HG02571 (cell line): ENCODE measurements around the gene STK35.
A peak's percentile ranks its signal among the peaks of the same experiment; 100 is the strongest.

Source experiments
- ATAC-seq: cut with Tn5 transposase; IDR thresholded peaks from one replicate; pipeline ENCODE4 v1.9.1; 2021; ENCODE audit warnings: mild to moderate bottlenecking, moderate library complexity; ENCODE audit not compliant: unreplicated experiment

Gene STK35

DNA sequence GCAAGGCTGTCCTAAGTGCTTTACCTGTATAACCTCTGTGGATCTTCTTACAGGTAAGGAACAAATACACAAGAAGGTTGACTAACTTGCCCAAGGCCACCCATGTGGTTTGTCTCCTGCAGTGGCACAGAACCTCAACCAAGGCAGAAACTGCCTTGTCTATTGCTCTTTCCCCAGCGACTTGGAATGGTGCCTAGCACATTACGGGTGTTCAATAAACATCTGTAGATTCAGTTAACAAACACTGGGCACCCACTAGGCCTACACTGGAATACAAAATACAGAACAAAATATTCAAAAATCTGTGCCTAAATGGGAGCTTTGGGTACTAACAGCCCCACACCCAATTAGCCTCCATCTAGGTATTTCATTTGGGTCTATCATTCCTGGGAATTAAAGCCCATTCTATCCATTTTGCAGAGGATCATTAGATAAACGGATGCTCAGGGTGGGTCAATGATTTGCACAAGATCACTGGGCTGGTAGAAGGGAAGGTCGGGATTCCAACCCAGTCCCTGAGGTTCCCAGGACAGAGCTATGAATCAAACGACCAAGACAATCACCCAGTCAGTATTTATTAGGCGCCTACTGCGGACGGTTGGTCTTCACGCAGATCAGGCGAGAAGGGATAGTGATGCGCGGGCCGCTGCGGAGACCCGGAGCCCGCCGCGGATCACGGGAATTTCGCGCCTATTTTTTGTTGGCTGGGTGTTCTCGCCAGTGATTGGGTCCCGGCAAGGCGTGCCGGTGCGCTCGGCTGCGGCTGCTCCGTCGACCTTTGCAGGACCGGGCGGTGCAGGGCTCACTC is at the start of gene STK35:
Gene STK35, plus strand, starts transcription at position 771 of the 808 bp plus-strand sequence. CDS start 55 bp downstream, outside the sequence.
- ATAC-seq = peak; percentile 48

DNA sequence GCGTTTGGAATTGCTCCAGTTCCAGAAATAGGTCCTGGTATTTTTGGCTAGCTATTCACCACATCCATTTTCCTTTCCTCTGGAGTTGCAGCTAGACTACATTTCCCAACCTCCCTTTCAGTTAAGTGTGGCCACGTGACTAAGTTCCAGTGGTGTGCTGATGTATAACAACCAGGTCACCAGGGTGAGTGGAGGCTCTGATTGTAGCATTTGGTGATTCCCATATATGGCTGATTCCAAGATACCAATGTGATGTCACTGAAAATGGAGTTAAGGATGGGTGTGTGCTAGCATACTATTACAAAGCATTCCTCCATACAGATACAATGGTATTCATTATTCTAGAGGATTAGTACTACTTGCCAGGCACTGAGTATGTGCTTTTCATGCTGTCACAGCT is 49.7 kb upstream of the STK35 start:
- no peak for ATAC-seq

DNA sequence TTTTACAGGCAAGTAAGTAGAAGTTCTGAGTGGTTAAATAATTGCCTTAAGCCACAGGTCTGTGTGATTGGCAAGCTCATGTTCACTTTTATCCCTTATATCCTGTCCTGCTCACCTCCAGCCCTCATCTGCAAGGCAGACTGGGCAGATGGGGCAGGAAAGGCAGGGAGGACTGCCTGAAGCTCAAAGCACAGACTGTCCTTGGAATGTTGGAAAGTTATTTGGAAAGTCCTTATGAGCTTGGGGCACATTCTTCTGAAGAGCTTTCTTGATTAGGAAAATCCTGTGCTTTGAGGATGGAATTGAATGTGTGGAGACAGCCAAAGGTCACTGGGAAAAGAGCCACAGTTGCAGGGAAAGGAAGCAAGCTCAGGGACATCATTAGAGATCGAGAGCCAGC is 48.9 kb upstream of the STK35 start:
- no peak for ATAC-seq

DNA sequence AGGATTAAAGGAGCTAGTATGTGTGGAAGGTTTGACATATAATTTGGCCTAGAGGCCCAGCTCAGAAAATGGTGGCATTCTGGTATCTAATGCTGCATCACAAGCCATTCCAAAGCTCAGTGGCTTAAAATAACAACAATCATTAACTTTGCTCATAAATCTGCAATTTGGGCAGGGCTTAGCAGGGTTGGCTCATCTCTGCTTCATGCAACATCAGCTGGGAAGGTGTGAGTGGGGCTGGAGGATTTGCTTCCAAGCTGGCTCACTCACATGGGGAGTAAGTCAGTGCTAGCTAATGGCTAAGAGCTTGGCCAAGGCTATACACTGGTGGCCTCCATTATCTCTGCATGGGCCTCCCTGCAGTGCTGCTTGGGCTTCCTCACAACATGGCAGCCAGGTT is 48.0 kb upstream of the STK35 start:
- ATAC-seq = no peak

DNA sequence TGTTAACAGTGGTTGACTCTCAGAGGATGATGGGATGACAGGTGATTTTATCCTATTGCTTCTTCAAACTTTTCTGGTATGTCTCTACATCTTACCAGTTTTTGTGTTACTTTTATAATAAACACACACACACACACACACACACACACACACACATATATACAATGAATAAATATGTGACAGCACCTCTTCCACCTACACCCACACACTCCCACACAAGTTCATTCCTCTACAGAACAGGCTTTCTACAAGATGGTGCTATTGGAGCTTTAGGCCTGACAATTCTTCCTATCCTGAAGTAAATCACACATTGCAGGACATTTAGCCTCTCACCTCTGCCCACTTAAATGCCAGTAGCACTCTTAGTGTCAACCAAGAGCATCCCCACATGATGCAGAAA is 46.7 kb upstream of the STK35 start:
- no peak for ATAC-seq

DNA sequence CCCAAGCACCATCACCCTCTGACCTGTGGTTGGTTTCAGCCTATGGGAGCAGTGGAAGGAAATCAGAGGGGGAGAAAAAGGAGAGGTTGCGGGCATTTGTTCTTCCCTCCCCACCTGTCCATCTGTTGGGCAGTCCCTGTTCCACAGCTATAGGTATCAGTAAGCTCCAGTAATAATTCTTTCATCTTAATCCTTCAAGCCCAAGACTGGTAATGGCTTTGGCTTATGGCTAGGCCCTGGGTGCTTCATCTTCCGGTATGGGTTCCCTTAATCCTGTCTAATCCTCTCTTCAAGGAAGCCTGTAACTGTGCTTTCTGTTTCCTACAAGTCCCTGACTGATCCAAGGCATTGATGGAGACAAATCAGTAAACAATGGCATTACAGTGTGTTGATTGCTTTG is 42.2 kb upstream of the STK35 start:
- ATAC-seq = no peak

DNA sequence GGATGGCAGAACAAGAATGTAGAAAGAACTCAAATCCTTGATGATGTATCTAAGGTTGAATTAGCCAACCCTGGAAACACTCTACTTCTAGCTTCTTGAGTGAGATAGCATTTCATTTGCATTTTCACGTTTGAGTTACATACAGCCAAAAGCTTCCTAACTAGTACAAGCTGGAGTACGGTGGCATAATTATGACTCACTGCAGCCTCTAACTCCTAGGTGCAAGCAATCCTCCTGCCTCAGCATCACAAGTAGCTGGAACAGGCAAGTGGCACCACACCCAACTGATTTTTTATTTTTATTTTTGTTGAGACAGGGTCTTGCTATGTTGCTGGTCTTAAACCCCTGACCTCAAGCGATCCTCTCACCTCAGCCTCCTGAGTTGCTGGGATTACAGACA is 36.5 kb upstream of the STK35 start:
- no peak for ATAC-seq

DNA sequence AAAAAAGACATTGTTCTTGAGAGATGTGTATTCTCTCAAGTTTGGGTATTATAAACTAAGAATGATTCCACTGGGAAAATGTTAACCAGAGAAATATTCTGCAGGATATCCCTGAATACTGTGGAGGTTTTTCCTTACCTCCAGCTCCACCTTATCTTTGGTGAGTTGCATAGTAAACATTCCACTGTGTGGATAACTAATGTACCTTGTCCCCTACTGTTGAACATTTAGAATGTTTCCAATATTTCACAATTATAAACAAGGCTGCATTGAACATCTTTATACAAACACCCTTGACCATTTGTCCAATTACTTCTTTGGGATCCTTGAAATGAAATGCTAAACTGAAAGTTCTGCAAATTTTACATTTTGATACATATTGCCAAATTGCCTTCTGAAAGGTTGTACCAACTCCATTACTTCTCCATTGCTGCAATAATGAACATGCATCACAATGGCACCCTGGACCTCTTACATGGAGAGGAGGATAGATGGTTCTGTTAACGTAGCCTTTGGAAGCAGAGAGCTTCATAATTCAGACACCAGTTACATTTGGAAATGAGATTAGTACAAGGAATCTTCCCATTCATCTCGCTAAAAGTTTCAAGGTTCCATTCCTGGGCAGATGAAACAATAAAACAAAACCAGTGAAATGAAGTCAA is 35.0 kb upstream of the STK35 start:
- ATAC-seq = no peak

DNA sequence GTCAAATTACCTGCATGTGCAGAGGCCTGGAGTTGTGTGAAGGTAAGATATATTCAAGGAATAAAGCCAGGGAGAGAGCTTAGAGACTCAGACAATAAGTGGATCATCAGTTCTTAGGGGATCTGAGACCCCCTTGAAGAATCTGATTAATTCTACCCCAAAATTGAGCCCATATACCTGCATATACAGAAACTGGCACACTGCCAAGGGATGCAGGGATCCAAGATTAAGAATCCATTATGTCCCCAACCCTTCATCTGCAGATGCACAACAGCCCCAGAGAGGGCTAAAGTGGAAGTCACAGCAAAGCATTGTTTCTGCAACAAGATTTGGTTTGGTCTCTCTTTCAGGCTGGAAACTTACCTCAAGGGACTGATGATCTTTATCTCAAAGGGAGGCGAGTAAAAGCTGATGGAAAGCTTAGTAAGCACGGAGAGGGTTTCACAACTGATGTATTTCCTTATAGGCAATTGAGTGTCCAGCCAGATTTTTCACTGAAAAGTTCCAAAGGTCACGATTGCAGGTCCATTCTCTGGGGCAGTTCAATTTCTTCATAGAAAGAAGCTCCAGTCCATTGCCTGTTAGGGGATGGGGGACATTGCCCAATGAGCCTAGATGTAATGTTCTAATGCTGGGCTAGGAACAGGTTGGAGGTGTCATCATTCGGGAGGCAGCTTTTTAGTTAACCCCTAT is 20.9 kb upstream of the STK35 start:
- no peak for ATAC-seq

DNA sequence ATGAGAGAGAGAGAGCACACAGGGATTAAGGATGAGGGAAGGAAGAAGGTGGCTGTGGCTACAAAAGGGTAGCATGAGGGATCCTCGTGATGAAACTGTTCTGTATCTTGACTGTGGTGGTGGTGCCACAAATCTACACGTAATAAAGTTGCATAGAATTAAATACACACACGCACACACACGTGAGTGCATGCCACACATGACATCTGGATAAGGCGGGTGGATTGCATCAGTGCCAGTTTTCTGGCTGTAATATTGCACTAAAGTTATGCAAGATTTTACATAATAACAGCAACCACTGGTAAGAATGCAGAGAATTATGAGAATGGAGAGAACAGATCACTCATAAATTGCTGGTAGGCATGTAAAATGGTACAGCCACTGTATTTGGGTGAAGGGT is 16.9 kb upstream of the STK35 start:
- ATAC-seq = no peak

DNA sequence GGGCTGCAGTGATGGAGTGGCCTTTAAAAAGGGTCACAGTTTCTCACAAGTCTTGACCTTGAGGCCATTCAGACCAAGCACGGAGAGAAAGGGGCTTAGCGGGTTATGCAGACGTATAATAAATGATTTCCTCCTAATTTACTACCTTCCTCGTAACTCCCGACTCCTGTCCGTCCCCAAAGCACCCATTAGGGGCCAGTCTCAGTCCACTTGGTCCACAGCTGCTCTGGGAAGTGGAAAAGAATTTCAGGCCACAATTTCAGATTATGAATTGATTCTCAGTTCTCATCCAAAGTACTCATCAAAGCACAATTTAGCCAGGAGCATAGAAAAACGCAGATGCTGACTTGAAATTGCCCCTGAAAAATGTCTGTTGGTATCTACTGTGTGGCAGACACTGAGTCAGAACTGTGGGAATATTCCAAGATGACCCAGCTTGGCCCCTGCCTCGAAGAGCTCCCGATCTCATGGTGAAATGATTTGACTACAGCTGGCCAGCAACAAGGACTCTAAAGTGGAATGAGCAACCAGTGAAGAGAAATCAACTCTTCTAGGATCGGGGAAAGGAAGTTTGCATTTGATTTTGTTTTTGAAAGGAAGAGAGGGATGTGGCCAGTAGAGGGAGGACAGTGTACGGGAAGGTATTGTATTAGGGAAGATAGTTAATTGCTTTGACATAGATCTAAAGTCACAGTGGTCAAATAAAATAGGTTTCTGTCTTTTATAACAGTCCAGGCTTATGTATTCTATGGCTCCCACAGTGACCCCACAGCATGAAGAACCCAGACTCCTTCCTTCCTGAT is 15.2 kb upstream of the STK35 start:
- ATAC-seq = no peak

DNA sequence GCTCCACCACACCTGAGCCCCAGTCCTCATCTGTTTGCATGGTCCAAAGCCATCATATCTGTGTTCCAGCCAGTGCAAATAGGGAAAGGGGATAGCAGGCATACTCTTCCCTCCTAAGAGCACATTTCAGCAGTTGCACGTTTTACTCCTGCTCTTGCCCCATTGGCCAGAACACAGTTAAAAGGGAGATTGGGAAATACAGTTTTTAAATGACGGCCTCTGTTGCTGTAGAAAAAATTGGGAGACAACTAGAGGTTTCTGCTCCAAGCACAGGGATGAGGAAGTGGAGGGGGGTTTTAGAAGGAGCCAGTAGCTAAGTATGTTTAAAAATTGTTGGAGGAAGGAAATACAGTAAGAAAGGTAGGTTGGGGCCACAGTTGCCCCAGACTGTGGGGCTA is 14.6 kb upstream of the STK35 start:
- no peak for ATAC-seq

DNA sequence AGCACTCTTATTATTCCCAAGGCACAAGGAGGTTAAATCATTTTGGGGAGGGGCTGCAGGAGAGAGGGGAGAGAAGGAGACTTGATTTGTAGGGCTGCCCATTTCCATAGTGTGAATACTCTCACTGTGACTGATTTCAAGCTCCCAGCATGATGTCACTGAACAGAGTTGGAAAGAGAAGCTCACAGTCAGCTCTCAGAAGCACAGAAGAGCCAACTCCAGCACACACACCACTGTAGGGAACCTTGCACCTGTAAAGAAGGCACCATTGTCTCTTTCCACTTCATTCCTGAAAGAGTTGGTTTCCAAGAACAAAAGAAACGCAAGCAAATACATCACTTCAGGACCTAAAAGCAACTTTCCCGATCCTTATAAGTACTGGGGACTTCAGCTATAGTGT is 12.7 kb upstream of the STK35 start:
- ATAC-seq = no peak

DNA sequence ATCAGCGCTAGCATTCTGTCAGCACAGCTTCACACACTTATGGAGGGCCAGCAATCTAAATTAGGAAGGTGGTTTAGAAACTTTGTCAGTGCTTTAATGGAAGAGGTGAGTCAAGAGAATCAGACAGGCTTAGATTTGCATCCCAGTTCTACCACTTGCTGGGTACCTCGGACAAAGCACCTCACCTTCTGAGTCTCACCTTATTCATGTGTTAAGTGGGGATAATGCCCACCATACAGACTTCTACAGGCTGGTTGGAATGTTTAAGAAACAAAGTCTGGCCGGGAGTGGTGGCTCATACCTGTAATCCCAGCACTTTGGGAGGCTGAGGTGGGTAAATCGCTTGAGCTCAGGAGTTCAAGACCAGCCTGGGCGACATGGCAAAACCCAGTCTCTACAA is 12.2 kb upstream of the STK35 start:
- no peak for ATAC-seq

DNA sequence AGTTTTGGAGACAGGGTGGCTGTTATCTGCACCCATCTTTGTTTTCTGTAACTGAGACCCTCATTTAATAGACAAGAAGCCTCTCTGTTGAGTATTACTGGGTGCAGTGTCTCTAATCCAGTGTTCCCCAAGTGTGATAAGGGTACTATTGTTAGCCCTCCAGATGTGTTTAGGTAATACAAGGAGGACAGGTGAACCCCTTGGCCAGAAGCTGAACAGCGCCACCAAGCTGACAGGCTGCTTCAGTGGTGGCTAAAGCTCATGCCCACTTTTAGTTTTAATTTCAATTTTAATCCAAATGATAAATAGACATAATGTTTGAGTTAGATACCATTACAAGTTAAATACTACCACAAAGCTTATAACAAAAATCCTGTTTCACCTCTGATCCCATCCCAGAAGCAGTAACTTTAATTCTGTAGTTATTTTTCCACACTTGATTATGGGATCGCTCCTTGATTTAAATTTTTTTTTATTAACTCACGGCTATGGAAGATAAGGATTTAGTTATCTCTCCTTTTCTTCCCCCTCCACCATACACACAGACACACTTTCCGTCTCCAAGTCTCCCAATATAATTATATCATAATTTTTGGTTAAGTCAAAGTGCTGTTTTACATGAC is 8.4 kb upstream of the STK35 start:
- no peak for ATAC-seq

DNA sequence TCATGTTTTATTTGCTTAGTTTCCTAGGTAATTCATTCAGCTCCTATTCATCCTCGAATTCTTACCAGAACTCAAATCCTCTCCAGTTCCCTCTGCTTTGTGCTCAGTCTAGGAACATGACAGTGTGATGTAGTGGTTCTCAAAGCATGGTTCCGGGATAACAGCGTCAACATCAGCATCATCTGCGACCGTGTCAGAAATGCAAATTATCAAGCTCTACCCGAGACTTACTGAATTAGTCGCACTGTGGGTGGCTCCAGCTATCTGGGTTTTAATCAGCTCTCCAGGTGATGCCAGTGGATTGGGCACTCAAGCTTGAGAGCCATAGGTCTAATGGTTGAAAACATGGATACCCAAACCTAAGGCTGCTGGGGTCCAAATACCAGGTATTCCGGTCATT is 7.7 kb upstream of the STK35 start:
- ATAC-seq = no peak

DNA sequence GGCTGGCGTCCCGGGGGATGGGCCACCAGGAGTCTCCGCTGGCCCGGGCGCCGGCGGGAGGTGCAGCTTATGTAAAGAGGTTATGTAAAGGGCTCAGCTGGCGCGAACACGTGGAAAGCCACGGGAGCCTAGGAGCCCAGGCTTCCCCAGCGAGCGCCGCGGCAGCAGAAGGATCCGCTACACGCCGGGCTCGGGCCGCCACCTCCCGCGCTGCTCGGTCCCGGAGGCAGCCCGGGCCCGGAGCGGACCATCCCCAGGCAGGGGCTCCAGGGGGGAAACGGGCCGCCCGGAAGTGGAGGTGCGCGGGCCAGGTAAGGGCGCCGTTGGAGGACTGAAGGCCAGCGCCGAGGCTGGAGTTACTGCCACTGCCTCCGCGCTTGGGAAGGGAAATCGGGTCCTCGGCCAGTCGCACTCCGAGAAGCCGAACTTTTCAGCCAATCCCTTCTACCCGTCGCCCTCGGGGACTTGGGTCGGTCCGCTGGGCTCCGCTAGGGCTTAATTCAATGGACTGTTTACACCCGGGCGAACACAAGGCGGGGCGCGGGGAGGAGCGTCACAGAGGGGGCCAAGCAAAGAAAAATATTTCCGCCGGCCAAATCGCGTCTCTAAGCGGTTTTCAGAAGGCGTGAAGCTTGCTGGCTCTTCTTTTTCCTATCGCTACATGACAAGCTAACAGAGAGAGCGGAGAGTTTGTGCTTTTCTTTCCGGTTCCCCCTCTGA is 398 bp downstream of the STK35 start:
- ATAC-seq = peak; percentile 75

DNA sequence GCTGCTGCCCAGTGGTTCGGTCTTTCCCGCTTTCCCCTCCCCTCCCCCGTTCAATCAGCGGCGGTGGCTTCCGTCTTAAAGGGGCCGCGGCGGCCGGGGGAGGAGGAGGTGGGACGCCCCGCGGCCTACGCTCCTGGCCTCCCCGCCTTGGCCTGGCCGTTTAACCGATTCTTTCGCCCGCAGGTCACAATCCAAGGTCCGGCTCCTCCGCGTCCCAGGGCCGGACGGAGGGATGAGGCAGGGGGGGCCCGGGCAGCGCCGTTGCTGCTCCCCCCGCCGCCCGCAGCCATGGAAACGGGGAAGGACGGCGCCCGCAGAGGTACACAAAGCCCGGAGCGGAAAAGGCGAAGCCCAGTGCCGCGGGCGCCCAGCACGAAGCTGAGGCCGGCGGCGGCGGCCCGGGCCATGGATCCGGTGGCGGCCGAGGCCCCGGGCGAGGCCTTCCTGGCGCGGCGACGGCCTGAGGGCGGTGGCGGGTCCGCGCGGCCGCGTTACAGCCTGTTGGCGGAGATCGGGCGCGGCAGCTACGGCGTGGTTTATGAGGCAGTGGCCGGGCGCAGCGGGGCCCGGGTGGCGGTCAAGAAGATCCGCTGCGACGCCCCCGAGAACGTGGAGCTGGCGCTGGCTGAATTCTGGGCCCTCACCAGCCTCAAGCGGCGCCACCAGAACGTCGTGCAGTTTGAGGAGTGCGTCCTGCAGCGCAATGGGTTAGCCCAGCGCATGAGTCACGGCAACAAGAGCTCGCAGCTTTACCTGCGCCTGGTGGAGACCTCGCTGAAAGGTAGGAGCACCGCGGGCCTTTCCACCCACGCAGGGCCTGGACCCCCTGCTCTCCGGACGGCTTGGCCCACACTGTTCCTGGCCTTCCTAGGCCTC is 1.2 kb downstream of the STK35 start:
- peak; percentile 58 for ATAC-seq
